HL-60 (cell line): ENCODE results near the gene IZUMO4.

Experiments
- REST ChIP-seq: IDR thresholded peaks from 2 replicates; pipeline ENCODE4 v1.6.1; 2012; ENCODE audit warnings: low read depth; ENCODE audit not compliant: insufficient replicate concordance
- TF ChIP-seq, protein P1 (sequence below): IDR thresholded peaks from one replicate; pipeline ENCODE4 v1.5.1; 2011; ENCODE audit warnings: low read length, control low read depth, inconsistent platforms; ENCODE audit not compliant: insufficient read depth

- TF ChIP-seq, protein P1, sequence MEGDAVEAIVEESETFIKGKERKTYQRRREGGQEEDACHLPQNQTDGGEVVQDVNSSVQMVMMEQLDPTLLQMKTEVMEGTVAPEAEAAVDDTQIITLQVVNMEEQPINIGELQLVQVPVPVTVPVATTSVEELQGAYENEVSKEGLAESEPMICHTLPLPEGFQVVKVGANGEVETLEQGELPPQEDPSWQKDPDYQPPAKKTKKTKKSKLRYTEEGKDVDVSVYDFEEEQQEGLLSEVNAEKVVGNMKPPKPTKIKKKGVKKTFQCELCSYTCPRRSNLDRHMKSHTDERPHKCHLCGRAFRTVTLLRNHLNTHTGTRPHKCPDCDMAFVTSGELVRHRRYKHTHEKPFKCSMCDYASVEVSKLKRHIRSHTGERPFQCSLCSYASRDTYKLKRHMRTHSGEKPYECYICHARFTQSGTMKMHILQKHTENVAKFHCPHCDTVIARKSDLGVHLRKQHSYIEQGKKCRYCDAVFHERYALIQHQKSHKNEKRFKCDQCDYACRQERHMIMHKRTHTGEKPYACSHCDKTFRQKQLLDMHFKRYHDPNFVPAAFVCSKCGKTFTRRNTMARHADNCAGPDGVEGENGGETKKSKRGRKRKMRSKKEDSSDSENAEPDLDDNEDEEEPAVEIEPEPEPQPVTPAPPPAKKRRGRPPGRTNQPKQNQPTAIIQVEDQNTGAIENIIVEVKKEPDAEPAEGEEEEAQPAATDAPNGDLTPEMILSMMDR = no peak
- no peak for TF ChIP-seq REST
Measured at GRCh38 chr19:2056837-2057192, 39.9 kb upstream of the IZUMO4 start.
